B cell (primary cell): Measurements from ENCODE around the gene NT5E. TPM values are rescaled to one million over a fixed set of nuclear protein-coding genes. Genes with fewer than 3 reads are reported as not detected.

Source experiments
- ATAC-seq: fragments of 200-7000 bp; cut with Tn5 transposase; one replicate; pipeline ENCODE4 v1.10.0; 2021; ENCODE audit warnings: low read depth, mild to moderate bottlenecking, moderate number of reproducible peaks, moderate library complexity
- CTCF ChIA-PET: fragments of 350-600 bp; sonication (Branson Sonifier 250); formaldehyde crosslinking; loops from one replicate; lab custom pipeline; 2021; ENCODE audit warnings: antibody characterized with exemption, inconsistent platforms; lab: Charles Lee
- POLR2A ChIA-PET: fragments of 350-600 bp; sonication (Branson Sonifier 250); formaldehyde crosslinking; loops from one replicate; lab custom pipeline; 2021; ENCODE audit warnings: antibody characterized with exemption; lab: Charles Lee
- DNase-seq: peaks from one replicate; pipeline ENCODE4 v3.0.0; 2013
- H2AFZ ChIP-seq: 2 replicates; pipeline ENCODE4 v1.6.1; 2012; ENCODE audit warnings: mild to moderate bottlenecking, low read depth, low read length; ENCODE audit not compliant: insufficient read depth, poor library complexity, severe bottlenecking
- H3K27ac ChIP-seq, 2 donors: 1 replicate in 1 of 2; 2 replicates in 1 of 2; pipeline ENCODE4 v1.5.1; 2012 to 2013; ENCODE audit warnings: low read length in 2 of 2, mild to moderate bottlenecking in 2 of 2, moderate library complexity in 1 of 2
- H3K27me3 ChIP-seq, 4 experiments: fragments of 200-600 bp in 1 of 4; sonication (generic) in 1 of 4; replicated peaks in 1 of 4; 1 replicate in 2 of 4; 2 replicates in 2 of 4; pipeline versions ENCODE4 v1.6.1 to v1.7.0; 2013 to 2016; ENCODE audit warnings: low read length in 3 of 4, mild to moderate bottlenecking in 2 of 4, mixed read lengths in 1 of 4, moderate library complexity in 1 of 4; ENCODE audit not compliant: insufficient read depth in 4 of 4, control insufficient read depth in 3 of 4; ENCODE audit errors: control extremely low read depth in 1 of 4
- H3K36me3 ChIP-seq, 2 experiments: replicated peaks in 1 of 2; 1 replicate in 1 of 2; 2 replicates in 1 of 2; pipeline versions ENCODE4 v1.6.1 to v1.7.1; 2013; ENCODE audit warnings: low read length in 1 of 2; ENCODE audit not compliant: insufficient read depth in 2 of 2, control insufficient read depth in 1 of 2; ENCODE audit errors: control extremely low read depth in 1 of 2, extremely low read depth in 1 of 2
- H3K4me1 ChIP-seq, 2 donors: fragments of 200-600 bp in 1 of 2; sonication (generic) in 1 of 2; 1 replicate in 1 of 2; 2 replicates in 1 of 2; pipeline versions ENCODE4 v1.5.1 to v1.6.1; 2013 to 2017; ENCODE audit warnings: low read length in 2 of 2; ENCODE audit not compliant: control insufficient read depth in 2 of 2, insufficient read depth in 2 of 2
- H3K4me2 ChIP-seq: replicated peaks from 2 replicates; pipeline ENCODE3; 2012; ENCODE audit warnings: mild to moderate bottlenecking, low read depth, low read length; ENCODE audit not compliant: poor library complexity, severe bottlenecking
- H3K4me3 ChIP-seq, 5 experiments: fragments of 200-600 bp in 1 of 5; sonication (generic) in 1 of 5; 1 replicate in 3 of 5; 2 replicates in 2 of 5; pipeline versions ENCODE4 v1.5.1 to v1.7.0; 2011 to 2016; ENCODE audit warnings: low read length in 4 of 5, mild to moderate bottlenecking in 4 of 5, low read depth in 2 of 5, control low read depth in 1 of 5, moderate library complexity in 1 of 5; ENCODE audit not compliant: insufficient read depth in 1 of 5; ENCODE audit errors: control extremely low read depth in 1 of 5, extremely low read depth in 1 of 5
- H3K79me2 ChIP-seq: fragments of 200-600 bp; sonication (generic); one replicate; pipeline ENCODE4 v1.6.0; 2016; ENCODE audit warnings: low read length; ENCODE audit not compliant: control insufficient read depth, insufficient read depth
- H3K9ac ChIP-seq: fragments of 200-600 bp; sonication (generic); 2 replicates; pipeline ENCODE4 v1.6.1; 2017; ENCODE audit warnings: mild to moderate bottlenecking, low read length, moderate library complexity
- H3K9me3 ChIP-seq, 3 donors: one replicate each; pipeline versions ENCODE4 v1.6.1 to v1.7.1; 2013; ENCODE audit warnings: low read length in 2 of 3; ENCODE audit not compliant: control insufficient read depth in 2 of 3, insufficient read depth in 1 of 3; ENCODE audit errors: control extremely low read depth in 1 of 3
- H4K20me1 ChIP-seq: 2 replicates; pipeline ENCODE4 v1.6.0; 2012; ENCODE audit warnings: mild to moderate bottlenecking, low read length; ENCODE audit not compliant: insufficient read depth, control insufficient read depth, poor library complexity, severe bottlenecking
- H3K27ac Mint-ChIP-seq: one replicate; pipeline ENCODE4 v1.8.0; 2021; ENCODE audit warnings: mixed read lengths
- H3K27me3 Mint-ChIP-seq: one replicate; pipeline ENCODE4 v1.8.0; 2021; ENCODE audit warnings: mixed read lengths
- H3K4me1 Mint-ChIP-seq: one replicate; pipeline ENCODE4 v1.8.0; 2021; ENCODE audit warnings: mixed read lengths
- H3K4me3 Mint-ChIP-seq: one replicate; pipeline ENCODE4 v1.8.0; 2021; ENCODE audit warnings: mixed read lengths
- H3K9me3 Mint-ChIP-seq: one replicate; pipeline ENCODE4 v1.8.0; 2022; ENCODE audit warnings: mixed read lengths; ENCODE audit not compliant: insufficient read depth
- CTCF ChIP-seq: fragments of 200-600 bp; IDR thresholded peaks from one replicate; pipeline ENCODE4 v1.8.0; 2022; ENCODE audit warnings: antibody characterized with exemption, mild to moderate bottlenecking
- EZH2 ChIP-seq: IDR thresholded peaks from 2 replicates; pipeline ENCODE4 v1.6.1; 2012; ENCODE audit warnings: borderline replicate concordance, low read depth, mild to moderate bottlenecking, moderate library complexity, low read length; ENCODE audit not compliant: insufficient read depth, poor library complexity, severe bottlenecking
- WGBS: methylation state at CpG from one replicate; pipeline ENCODE4 v1.1.5; 2013; ENCODE audit warnings: missing lambda C conversion rate; ENCODE audit not compliant: insufficient coverage; 5-methylcytosine and 5-hydroxymethylcytosine counted together
- intact Hi-C: fragments of 100-400 bp; cut with micrococcal nuclease; formaldehyde crosslinking; loops from one replicate; pipeline ENCODE4 v1.10.0; 2022
- polyA plus RNA-seq: library from polyadenylated mRNA; depleted of rRNA; stranded (reverse); fragments of >200 nt; gene quantifications from 2 replicates; pipeline ENCODE4 v1.2.3, GENCODE V29; 2012
- total RNA-seq, 2 donors: library from RNA; stranded (reverse); fragments of 120-200 nt in 1 of 2; gene quantifications; 1 replicate in 1 of 2; 2 replicates in 1 of 2; pipeline versions ENCODE4 v1.2.3 to v1.2.4, GENCODE V29; 2013 to 2022

NT5E gene
- total and polyA plus RNA-seq, 2 donors (not counting 1 experiment from before 2014, with no cell fraction given) = 11.6 to 23.2 TPM

- Histone ChIP-seq H3K27me3 (peaks cover 0 to 25% (median 2%) of the 10 kb centered on the region in 4 experiments), H3K36me3 (no peaks in the 10 kb centered on the region), H3K4me3 (no peak overlapping the region), H3K9me3 (no peaks in the 10 kb centered on the region), H4K20me1 (no peaks in the 10 kb centered on the region), H2AFZ (no peak overlapping the region), H3K4me2 (peak overlapping the region; percentile 78), H3K79me2 (peaks cover 66% of the 10 kb centered on the region), H3K4me1 (peaks cover 38 to 77% of the 10 kb centered on the region in 2 donors), H3K27ac (peak overlapping the region; percentile 20 to 59), H3K9ac (no peak overlapping the region)
- intact Hi-C loops = loop anchor here (5.0 to 10.0 kb wide), 2 partner anchors 139 to 222 kb away; partner anchors contain the start of gene SNX14
- no peak for ATAC-seq
- H3K4me1 Mint-ChIP-seq = peaks cover 86% of the 10 kb centered on the region
- 90% methylated on average over 2 of the region's 2 CpGs for WGBS
- DNase-seq = no peak
- POLR2A ChIA-PET = no interaction called here
- peaks cover 9% of the 10 kb centered on the region for H3K27me3 Mint-ChIP-seq
- TF ChIP-seq CTCF (no peak), EZH2 (no peak)
- CTCF ChIA-PET = interaction anchor here (0.6 to 7.3 kb wide), 2 partner anchors 30 to 183 kb away, joined by 4 to 87 read pairs; no protein-coding TSS in a partner anchor
- H3K27ac Mint-ChIP-seq = peak overlapping the region; percentile 81
- peak overlapping the region; percentile 70 for H3K4me3 Mint-ChIP-seq
- no peaks in the 10 kb centered on the region for H3K9me3 Mint-ChIP-seq
Observed at GRCh38 chr6:85453052-85453451, 3.2 kb downstream of the NT5E start.

GRCh38 chr6:85453490-85453889 lies 3.6 kb downstream of the NT5E start:
- peak overlapping the region; percentile 81 for H3K27ac Mint-ChIP-seq
- CTCF ChIA-PET = interaction anchor here (7.3 kb wide), 1 partner anchor 29 kb away, joined by 87 read pairs; no protein-coding TSS in a partner anchor
- no peak for TF ChIP-seq CTCF
- TF ChIP-seq EZH2 = no peak
- Histone ChIP-seq H3K4me3 (peak overlapping the region in 1 of 5 experiments; percentile 2), H3K4me2 (peak overlapping the region; percentile 78), H3K4me1 (peaks cover 42 to 78% of the 10 kb centered on the region in 2 donors), H3K36me3 (no peaks in the 10 kb centered on the region), H3K27me3 (peaks cover 0 to 24% (median 2%) of the 10 kb centered on the region in 4 experiments), H4K20me1 (no peaks in the 10 kb centered on the region), H3K27ac (peak overlapping the region; percentile 20 to 59), H3K9ac (no peak overlapping the region), H3K9me3 (no peaks in the 10 kb centered on the region), H2AFZ (no peak overlapping the region), H3K79me2 (peaks cover 66% of the 10 kb centered on the region)
- intact Hi-C loops = loop anchor here (5.0 to 10.0 kb wide), 2 partner anchors 139 to 221 kb away; partner anchors contain the start of gene SNX14
- peak; percentile 12 for ATAC-seq
- H3K9me3 Mint-ChIP-seq = no peaks in the 10 kb centered on the region
- peaks cover 86% of the 10 kb centered on the region for H3K4me1 Mint-ChIP-seq
- no peak for DNase-seq
- no CpG with 5 or more reads among the region's 2 CpGs for WGBS
- peaks cover 9% of the 10 kb centered on the region for H3K27me3 Mint-ChIP-seq
- POLR2A ChIA-PET = no interaction called here
- H3K4me3 Mint-ChIP-seq = peak overlapping the region; percentile 70
